ENCODE data around the gene CCDC149.

The CCDC149 gene

DNA sequence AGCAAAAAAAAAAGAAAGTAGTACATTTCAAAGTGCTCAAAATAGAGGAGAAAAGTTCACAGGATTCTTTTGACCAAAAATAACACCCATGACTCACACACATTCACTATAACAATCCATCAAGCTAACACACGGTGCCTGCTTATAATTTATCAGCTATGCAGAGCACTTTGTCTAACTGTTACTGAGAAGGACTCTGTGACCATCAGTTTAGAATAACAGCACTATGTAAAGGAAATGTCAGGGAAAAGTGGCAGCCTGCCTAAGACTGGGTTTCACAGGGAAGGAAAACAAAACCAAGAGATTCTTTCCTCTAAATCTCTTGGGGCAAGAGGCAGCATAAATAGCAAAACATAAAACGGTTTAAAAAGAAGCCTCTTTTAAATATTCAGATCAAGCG lies 54.8 kb downstream of the CCDC149 start:
- Histone ChIP-seq H3K27me3 (ENCODE audit: insufficient read depth, poor library complexity, severe bottlenecking) (no peaks in the 10 kb centered on the region), H3K27ac (replicated peaks) (no peak overlapping the region), H3K4me3 (replicated peaks; ENCODE audit: insufficient read depth, low read length) (no peak overlapping the region)
- DNase-seq (ENCODE audit: low read depth in 1 of 2, low spot score in 1 of 2), result no peak
- TF ChIP-seq CTCF (IDR thresholded peaks at IDR 0.05; ENCODE audit: insufficient read depth, low read length) (no peak), GABPA (IDR thresholded peaks at IDR 0.05; ENCODE audit: low read depth) (no peak), POLR2AphosphoS5 (IDR thresholded peaks at IDR 0.05; ENCODE audit: low read depth) (no peak), SPI1 (IDR thresholded peaks at IDR 0.05; ENCODE audit: borderline replicate concordance, low read depth) (no peak)
- TF ChIP-seq, protein P1, sequence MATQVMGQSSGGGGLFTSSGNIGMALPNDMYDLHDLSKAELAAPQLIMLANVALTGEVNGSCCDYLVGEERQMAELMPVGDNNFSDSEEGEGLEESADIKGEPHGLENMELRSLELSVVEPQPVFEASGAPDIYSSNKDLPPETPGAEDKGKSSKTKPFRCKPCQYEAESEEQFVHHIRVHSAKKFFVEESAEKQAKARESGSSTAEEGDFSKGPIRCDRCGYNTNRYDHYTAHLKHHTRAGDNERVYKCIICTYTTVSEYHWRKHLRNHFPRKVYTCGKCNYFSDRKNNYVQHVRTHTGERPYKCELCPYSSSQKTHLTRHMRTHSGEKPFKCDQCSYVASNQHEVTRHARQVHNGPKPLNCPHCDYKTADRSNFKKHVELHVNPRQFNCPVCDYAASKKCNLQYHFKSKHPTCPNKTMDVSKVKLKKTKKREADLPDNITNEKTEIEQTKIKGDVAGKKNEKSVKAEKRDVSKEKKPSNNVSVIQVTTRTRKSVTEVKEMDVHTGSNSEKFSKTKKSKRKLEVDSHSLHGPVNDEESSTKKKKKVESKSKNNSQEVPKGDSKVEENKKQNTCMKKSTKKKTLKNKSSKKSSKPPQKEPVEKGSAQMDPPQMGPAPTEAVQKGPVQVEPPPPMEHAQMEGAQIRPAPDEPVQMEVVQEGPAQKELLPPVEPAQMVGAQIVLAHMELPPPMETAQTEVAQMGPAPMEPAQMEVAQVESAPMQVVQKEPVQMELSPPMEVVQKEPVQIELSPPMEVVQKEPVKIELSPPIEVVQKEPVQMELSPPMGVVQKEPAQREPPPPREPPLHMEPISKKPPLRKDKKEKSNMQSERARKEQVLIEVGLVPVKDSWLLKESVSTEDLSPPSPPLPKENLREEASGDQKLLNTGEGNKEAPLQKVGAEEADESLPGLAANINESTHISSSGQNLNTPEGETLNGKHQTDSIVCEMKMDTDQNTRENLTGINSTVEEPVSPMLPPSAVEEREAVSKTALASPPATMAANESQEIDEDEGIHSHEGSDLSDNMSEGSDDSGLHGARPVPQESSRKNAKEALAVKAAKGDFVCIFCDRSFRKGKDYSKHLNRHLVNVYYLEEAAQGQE (IDR thresholded peaks at IDR 0.05; ENCODE audit: insufficient replicate concordance, low read depth), result no peak

- H3K27me3 ChIP-seq (ENCODE audit: insufficient read depth, poor library complexity, severe bottlenecking), result no peaks in the 10 kb centered on the region
- no peak overlapping the region for H3K27ac ChIP-seq (replicated peaks)
- H3K4me3 ChIP-seq (replicated peaks; ENCODE audit: insufficient read depth, low read length), result no peak overlapping the region
- DNase-seq (ENCODE audit: low read depth in 1 of 2, low spot score in 1 of 2), result no peak
- TF ChIP-seq CTCF (IDR thresholded peaks at IDR 0.05; ENCODE audit: insufficient read depth, low read length), result no peak
- no peak for TF ChIP-seq POLR2AphosphoS5 (IDR thresholded peaks at IDR 0.05; ENCODE audit: low read depth)
- TF ChIP-seq, protein P1 (IDR thresholded peaks at IDR 0.05; ENCODE audit: insufficient replicate concordance, low read depth), result no peak
- no peak for TF ChIP-seq GABPA (IDR thresholded peaks at IDR 0.05; ENCODE audit: low read depth)
- TF ChIP-seq SPI1 (IDR thresholded peaks at IDR 0.05; ENCODE audit: borderline replicate concordance, low read depth), result no peak
Measured at GRCh38 chr4:24856586-24856985, 56.3 kb downstream of the CCDC149 start.

- Histone ChIP-seq H3K4me3 (replicated peaks; ENCODE audit: insufficient read depth, low read length) (no peak overlapping the region), H3K27ac (replicated peaks) (no peak overlapping the region), H3K27me3 (ENCODE audit: insufficient read depth, poor library complexity, severe bottlenecking) (no peaks in the 10 kb centered on the region)
- no peak for DNase-seq (ENCODE audit: low read depth in 1 of 2, low spot score in 1 of 2)
- no peak for TF ChIP-seq GABPA (IDR thresholded peaks at IDR 0.05; ENCODE audit: low read depth)
- TF ChIP-seq CTCF (IDR thresholded peaks at IDR 0.05; ENCODE audit: insufficient read depth, low read length), result no peak
- TF ChIP-seq POLR2AphosphoS5 (IDR thresholded peaks at IDR 0.05; ENCODE audit: low read depth), result no peak
- no peak for TF ChIP-seq SPI1 (IDR thresholded peaks at IDR 0.05; ENCODE audit: borderline replicate concordance, low read depth)
- TF ChIP-seq, protein P1 (IDR thresholded peaks at IDR 0.05; ENCODE audit: insufficient replicate concordance, low read depth), result no peak
Measured at GRCh38 chr4:24855741-24856140, 57.1 kb downstream of the CCDC149 start.
